Right atrium auricular region (tissue), 2 donors: Measurements from ENCODE around the gene REG3G. TPM values are rescaled to one million over a fixed set of nuclear protein-coding genes. Genes with fewer than 3 reads are reported as not detected.

Experiments
- DNase-seq: peaks from one replicate; pipeline ENCODE4 v3.0.0-alpha.2; 2019; ENCODE audit warnings: low spot score
- H3K27ac ChIP-seq, 2 donors: fragments of 200-600 bp; sonication (generic); 1 replicate in 1 of 2; 2 replicates in 1 of 2; pipeline ENCODE4 v1.5.1; 2016 to 2019
- H3K27me3 ChIP-seq, 2 donors: fragments of 200-600 bp; sonication (generic); one replicate each; pipeline versions ENCODE4 v1.5.1 to v1.6.0; 2017 to 2019
- H3K36me3 ChIP-seq: fragments of 200-600 bp; sonication (generic); one replicate; pipeline ENCODE4 v1.5.1; 2016
- H3K4me1 ChIP-seq, 2 donors: fragments of 200-600 bp; sonication (generic); one replicate each; pipeline versions ENCODE4 v1.5.1 to v1.6.0; 2017 to 2019
- H3K4me3 ChIP-seq, 2 donors: fragments of 200-600 bp; sonication (generic); 1 replicate in 1 of 2; 2 replicates in 1 of 2; pipeline ENCODE4 v1.5.1; 2017 to 2019; ENCODE audit warnings: mild to moderate bottlenecking in 1 of 2, moderate library complexity in 1 of 2
- H3K9me3 ChIP-seq, 2 donors: fragments of 200-600 bp; sonication (generic); one replicate each; pipeline ENCODE4 v1.5.1; 2019
- CTCF ChIP-seq, 2 donors: fragments of 200-600 bp; sonication (generic); IDR thresholded peaks; one replicate each; pipeline ENCODE4 v1.5.1; 2019; ENCODE audit warnings: antibody characterized with exemption in 2 of 2
- total RNA-seq, 2 donors: library from RNA; depleted of rRNA; stranded (reverse); fragments of >200 nt; gene quantifications; one replicate each; pipeline ENCODE4 v1.1.0, GENCODE V29; 2016

The REG3G gene
- total RNA-seq, 2 donors from 2014 or later = not detected

- Histone ChIP-seq H3K27me3 (peaks cover 0 to 9% of the 10 kb centered on the region in 2 donors), H3K9me3 (no peaks in the 10 kb centered on the region), H3K4me1 (no peaks in the 10 kb centered on the region), H3K4me3 (no peak overlapping the region), H3K27ac (no peak overlapping the region), H3K36me3 (no peaks in the 10 kb centered on the region)
- DNase-seq = no peak
- no peak for TF ChIP-seq CTCF (IDR thresholded peaks at IDR 0.05)
These were observed 32.5 kb upstream of the REG3G start for GRCh38 chr2:78992807-78993517.

- Histone ChIP-seq H3K36me3 (no peaks in the 10 kb centered on the region), H3K9me3 (no peaks in the 10 kb centered on the region), H3K27me3 (peaks cover 0 to 9% of the 10 kb centered on the region in 2 donors), H3K4me1 (no peaks in the 10 kb centered on the region), H3K4me3 (no peak overlapping the region), H3K27ac (no peak overlapping the region)
- TF ChIP-seq CTCF (IDR thresholded peaks at IDR 0.05) = no peak
- no peak for DNase-seq
These were observed 31.9 kb upstream of the REG3G start for GRCh38 chr2:78993518-78994148.

- no peak overlapping the region for H3K4me3 ChIP-seq
- no peak for DNase-seq
- no peak for TF ChIP-seq CTCF (IDR thresholded peaks at IDR 0.05)
- H3K4me1 ChIP-seq = no peaks in the 10 kb centered on the region
- H3K9me3 ChIP-seq = no peaks in the 10 kb centered on the region
- H3K27me3 ChIP-seq = peaks cover 0 to 9% of the 10 kb centered on the region in 2 donors
- H3K36me3 ChIP-seq = no peaks in the 10 kb centered on the region
- no peak overlapping the region for H3K27ac ChIP-seq
These were observed 30.7 kb upstream of the REG3G start for GRCh38 chr2:78994789-78995188.

DNA sequence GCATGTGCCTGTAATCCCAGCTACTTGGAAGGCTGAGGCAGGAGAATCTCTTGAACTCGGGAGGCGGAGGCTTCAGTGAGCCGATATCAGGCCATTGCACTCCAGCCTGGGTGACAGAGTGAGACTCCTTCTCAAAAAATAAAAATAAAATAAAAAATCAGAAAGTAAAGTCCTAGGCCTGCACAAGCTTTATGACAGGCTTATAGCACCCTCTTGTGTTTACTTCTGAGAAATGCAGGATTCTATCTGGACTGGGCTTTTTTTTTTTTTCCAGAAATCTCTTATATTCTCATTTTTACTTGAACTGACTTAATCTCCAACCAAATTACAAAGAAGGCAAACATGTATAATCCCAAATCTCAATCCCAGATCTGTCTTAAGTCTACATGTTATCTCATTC is 26.1 kb upstream of the REG3G start:
- Histone ChIP-seq H3K9me3 (no peaks in the 10 kb centered on the region), H3K36me3 (no peaks in the 10 kb centered on the region), H3K4me3 (no peak overlapping the region), H3K27ac (no peak overlapping the region), H3K4me1 (no peaks in the 10 kb centered on the region), H3K27me3 (no peaks in the 10 kb centered on the region)
- peak in 1 of 2 donors; percentile 22 for TF ChIP-seq CTCF (IDR thresholded peaks at IDR 0.05)
- DNase-seq = no peak

GRCh38 chr2:79000008-79000576 is 25.4 kb upstream of the REG3G start:
- Histone ChIP-seq H3K27me3 (no peaks in the 10 kb centered on the region), H3K4me1 (no peaks in the 10 kb centered on the region), H3K4me3 (no peak overlapping the region), H3K27ac (no peak overlapping the region), H3K9me3 (no peaks in the 10 kb centered on the region), H3K36me3 (no peaks in the 10 kb centered on the region)
- DNase-seq = no peak
- no peak for TF ChIP-seq CTCF (IDR thresholded peaks at IDR 0.05)
